Measurements from ENCODE around the gene TRAF3. TPM values are rescaled to one million over a fixed set of nuclear protein-coding genes. Genes with fewer than 3 reads are reported as not detected.

TRAF3 gene
- total RNA-seq, 1 donor from 2014 or later = 16.7 TPM

GRCh38 chr14:102826161-102826560 is 48.9 kb downstream of the TRAF3 start:
- peak; percentile 55 for DNase-seq
- no peak for TF ChIP-seq CTCF (IDR thresholded peaks at IDR 0.05; ENCODE audit: partially characterized antibody, unreplicated experiment)
- Mint-ChIP-seq H3K9me3 (ENCODE audit: unreplicated experiment) (peaks cover 13% of the 10 kb centered on the region), H3K4me3 (ENCODE audit: unreplicated experiment) (peak overlapping the region; percentile 72), H3K27me3 (ENCODE audit: unreplicated experiment) (peaks cover 10% of the 10 kb centered on the region), H3K36me3 (ENCODE audit: unreplicated experiment) (no peaks in the 10 kb centered on the region), H3K4me1 (ENCODE audit: low read depth, unreplicated experiment) (peaks cover 72% of the 10 kb centered on the region), H3K27ac (ENCODE audit: unreplicated experiment) (peak overlapping the region; percentile 91)

GRCh38 chr14:102826751-102827675 is 49.8 kb downstream of the TRAF3 start:
- H3K4me1 Mint-ChIP-seq (ENCODE audit: low read depth, unreplicated experiment) = peaks cover 73% of the 10 kb centered on the region
- H3K27ac Mint-ChIP-seq (ENCODE audit: unreplicated experiment) = peak overlapping the region; percentile 29
- H3K27me3 Mint-ChIP-seq (ENCODE audit: unreplicated experiment) = peaks cover 10% of the 10 kb centered on the region
- peaks cover 13% of the 10 kb centered on the region for H3K9me3 Mint-ChIP-seq (ENCODE audit: unreplicated experiment)
- H3K36me3 Mint-ChIP-seq (ENCODE audit: unreplicated experiment) = no peaks in the 10 kb centered on the region
- peak overlapping the region; percentile 61 for H3K4me3 Mint-ChIP-seq (ENCODE audit: unreplicated experiment)
- DNase-seq = no peak
- TF ChIP-seq CTCF (IDR thresholded peaks at IDR 0.05; ENCODE audit: partially characterized antibody, unreplicated experiment) = no peak

GRCh38 chr14:102827716-102828115 is 50.5 kb downstream of the TRAF3 start:
- no peak overlapping the region for H3K27ac Mint-ChIP-seq (ENCODE audit: unreplicated experiment)
- peaks cover 10% of the 10 kb centered on the region for H3K27me3 Mint-ChIP-seq (ENCODE audit: unreplicated experiment)
- no peaks in the 10 kb centered on the region for H3K36me3 Mint-ChIP-seq (ENCODE audit: unreplicated experiment)
- TF ChIP-seq CTCF (IDR thresholded peaks at IDR 0.05; ENCODE audit: partially characterized antibody, unreplicated experiment) = no peak
- peak overlapping the region; percentile 66 for H3K4me3 Mint-ChIP-seq (ENCODE audit: unreplicated experiment)
- H3K9me3 Mint-ChIP-seq (ENCODE audit: unreplicated experiment) = peaks cover 13% of the 10 kb centered on the region
- DNase-seq = no peak
- peaks cover 72% of the 10 kb centered on the region for H3K4me1 Mint-ChIP-seq (ENCODE audit: low read depth, unreplicated experiment)

GRCh38 chr14:102828151-102828550 is 50.9 kb downstream of the TRAF3 start:
- DNase-seq = no peak
- H3K4me3 Mint-ChIP-seq (ENCODE audit: unreplicated experiment) = peak overlapping the region; percentile 36
- peaks cover 13% of the 10 kb centered on the region for H3K9me3 Mint-ChIP-seq (ENCODE audit: unreplicated experiment)
- peaks cover 71% of the 10 kb centered on the region for H3K4me1 Mint-ChIP-seq (ENCODE audit: low read depth, unreplicated experiment)
- no peak for TF ChIP-seq CTCF (IDR thresholded peaks at IDR 0.05; ENCODE audit: partially characterized antibody, unreplicated experiment)
- peak overlapping the region; percentile 22 for H3K27ac Mint-ChIP-seq (ENCODE audit: unreplicated experiment)
- H3K27me3 Mint-ChIP-seq (ENCODE audit: unreplicated experiment) = peaks cover 10% of the 10 kb centered on the region
- no peaks in the 10 kb centered on the region for H3K36me3 Mint-ChIP-seq (ENCODE audit: unreplicated experiment)

- Mint-ChIP-seq H3K27ac (ENCODE audit: unreplicated experiment) (no peak overlapping the region), H3K4me3 (ENCODE audit: unreplicated experiment) (peak overlapping the region; percentile 36)
Observed at GRCh38 chr14:102829016-102829548, 51.8 kb downstream of the TRAF3 start.

More at GRCh38 chr14:102829016-102829548, 51.8 kb downstream of the TRAF3 start:
- DNase-seq = no peak
- Mint-ChIP-seq H3K27me3 (ENCODE audit: unreplicated experiment) (peaks cover 10% of the 10 kb centered on the region), H3K9me3 (ENCODE audit: unreplicated experiment) (peaks cover 13% of the 10 kb centered on the region), H3K4me1 (ENCODE audit: low read depth, unreplicated experiment) (peaks cover 64% of the 10 kb centered on the region), H3K36me3 (ENCODE audit: unreplicated experiment) (no peaks in the 10 kb centered on the region)
- TF ChIP-seq CTCF (IDR thresholded peaks at IDR 0.05; ENCODE audit: partially characterized antibody, unreplicated experiment) = no peak
